Mucosa of rectum (tissue), 2 donors: ENCODE measurements around the gene PEF1.

Experiments used
- H3K27ac ChIP-seq, 2 donors: one replicate each; pipeline ENCODE4 v1.7.0; 2013; ENCODE audit warnings: inconsistent platforms in 2 of 2, low read depth in 2 of 2, low read length in 2 of 2
- H3K27me3 ChIP-seq, 2 donors: one replicate each; pipeline ENCODE4 v1.7.0; 2013; ENCODE audit warnings: low read length in 2 of 2; ENCODE audit not compliant: control insufficient read depth in 2 of 2, insufficient read depth in 2 of 2
- H3K36me3 ChIP-seq, 2 donors: one replicate each; pipeline ENCODE4 v1.7.0; 2013; ENCODE audit warnings: low read length in 2 of 2; ENCODE audit not compliant: control insufficient read depth in 2 of 2, insufficient read depth in 2 of 2
- H3K4me1 ChIP-seq, 2 donors: one replicate each; pipeline ENCODE4 v1.7.0; 2013; ENCODE audit warnings: low read length in 2 of 2, mild to moderate bottlenecking in 1 of 2; ENCODE audit not compliant: control insufficient read depth in 2 of 2, insufficient read depth in 2 of 2
- H3K4me3 ChIP-seq, 2 donors: one replicate each; pipeline ENCODE4 v1.7.0; 2013; ENCODE audit warnings: low read length in 2 of 2
- H3K9ac ChIP-seq, 2 donors: one replicate each; pipeline ENCODE4 v1.7.0; 2013; ENCODE audit warnings: low read length in 2 of 2, low read depth in 1 of 2, mild to moderate bottlenecking in 1 of 2
- H3K9me3 ChIP-seq, 2 donors: one replicate each; pipeline ENCODE4 v1.7.0; 2013; ENCODE audit warnings: low read length in 2 of 2; ENCODE audit not compliant: control insufficient read depth in 2 of 2
- donor health status: healthy.
- donor health status: Normal muscosa, but diverticular disease.

PEF1 gene

GRCh38 chr1:31639543-31639942, 5.1 kb downstream of the PEF1 start:
- Histone ChIP-seq H3K9me3 (no peaks in the 10 kb centered on the region), H3K4me1 (peaks cover 22 to 49% of the 10 kb centered on the region in 2 donors), H3K27me3 (no peaks in the 10 kb centered on the region), H3K4me3 (no peak overlapping the region), H3K36me3 (peaks cover 5% of the 10 kb centered on the region in 2 donors), H3K27ac (no peak overlapping the region), H3K9ac (no peak overlapping the region)

GRCh38 chr1:31637915-31638673, 6.6 kb downstream of the PEF1 start:
- Histone ChIP-seq H3K9ac (no peak overlapping the region), H3K36me3 (peaks cover 8 to 13% of the 10 kb centered on the region in 2 donors), H3K9me3 (no peaks in the 10 kb centered on the region), H3K4me1 (peaks cover 13 to 42% of the 10 kb centered on the region in 2 donors), H3K27me3 (no peaks in the 10 kb centered on the region), H3K4me3 (no peak overlapping the region), H3K27ac (peak overlapping the region; percentile 21 to 59)

- Histone ChIP-seq H3K9me3 (no peaks in the 10 kb centered on the region), H3K4me3 (no peak overlapping the region), H3K4me1 (peaks cover 15 to 34% of the 10 kb centered on the region in 2 donors), H3K27ac (peak overlapping the region; percentile 67 to 76), H3K36me3 (peaks cover 42 to 62% of the 10 kb centered on the region in 2 donors), H3K9ac (peak overlapping the region; percentile 19 to 39), H3K27me3 (no peaks in the 10 kb centered on the region)
Observed at GRCh38 chr1:31633117-31633516, 11.6 kb downstream of the PEF1 start.

GRCh38 chr1:31632649-31633048, 12.0 kb downstream of the PEF1 start:
- peak overlapping the region; percentile 67 to 76 for H3K27ac ChIP-seq
- H3K9me3 ChIP-seq, result no peaks in the 10 kb centered on the region
- peaks cover 13 to 32% of the 10 kb centered on the region in 2 donors for H3K4me1 ChIP-seq
- H3K4me3 ChIP-seq, result no peak overlapping the region
- H3K27me3 ChIP-seq, result no peaks in the 10 kb centered on the region
- H3K9ac ChIP-seq, result peak overlapping the region; percentile 19 to 39
- H3K36me3 ChIP-seq, result peaks cover 43 to 65% of the 10 kb centered on the region in 2 donors

GRCh38 chr1:31628931-31629556, 15.6 kb downstream of the PEF1 start:
- Histone ChIP-seq H3K36me3 (peaks cover 35 to 55% of the 10 kb centered on the region in 2 donors), H3K9me3 (no peaks in the 10 kb centered on the region), H3K4me3 (no peak overlapping the region), H3K27ac (no peak overlapping the region), H3K9ac (no peak overlapping the region), H3K27me3 (no peaks in the 10 kb centered on the region), H3K4me1 (peaks cover 13 to 20% of the 10 kb centered on the region in 2 donors)

- H3K36me3 ChIP-seq, result peaks cover 35 to 51% of the 10 kb centered on the region in 2 donors
Observed at GRCh38 chr1:31627930-31628559, 16.6 kb downstream of the PEF1 start.

GRCh38 chr1:31627301-31627929, 17.3 kb downstream of the PEF1 start:
- Histone ChIP-seq H3K9me3 (no peaks in the 10 kb centered on the region), H3K9ac (no peak overlapping the region), H3K4me1 (peaks cover 6 to 11% of the 10 kb centered on the region in 2 donors), H3K27ac (peak overlapping the region in 1 of 2 donors; percentile 55), H3K4me3 (no peak overlapping the region), H3K27me3 (no peaks in the 10 kb centered on the region), H3K36me3 (peaks cover 29 to 45% of the 10 kb centered on the region in 2 donors)

More at GRCh38 chr1:31627930-31628559, 16.6 kb downstream of the PEF1 start:
- Histone ChIP-seq H3K27ac (peak overlapping the region in 1 of 2 donors; percentile 55), H3K27me3 (no peaks in the 10 kb centered on the region), H3K9me3 (no peaks in the 10 kb centered on the region), H3K4me3 (no peak overlapping the region), H3K9ac (no peak overlapping the region), H3K4me1 (peaks cover 12 to 17% of the 10 kb centered on the region in 2 donors)

GRCh38 chr1:31626223-31627207, 18.2 kb downstream of the PEF1 start:
- H3K4me3 ChIP-seq, result no peak overlapping the region
- H3K27me3 ChIP-seq, result no peaks in the 10 kb centered on the region
- peaks cover 6 to 8% of the 10 kb centered on the region in 2 donors for H3K4me1 ChIP-seq
- no peak overlapping the region for H3K27ac ChIP-seq
- H3K9ac ChIP-seq, result no peak overlapping the region
- peaks cover 21 to 36% of the 10 kb centered on the region in 2 donors for H3K36me3 ChIP-seq
- no peaks in the 10 kb centered on the region for H3K9me3 ChIP-seq

- Histone ChIP-seq H3K36me3 (peaks cover 13 to 28% of the 10 kb centered on the region in 2 donors), H3K4me3 (no peak overlapping the region), H3K27me3 (no peaks in the 10 kb centered on the region), H3K27ac (no peak overlapping the region), H3K9ac (no peak overlapping the region), H3K9me3 (no peaks in the 10 kb centered on the region), H3K4me1 (peaks cover 6 to 8% of the 10 kb centered on the region in 2 donors)
Observed at GRCh38 chr1:31625561-31626222, 19.0 kb downstream of the PEF1 start.
